ENCODE results near the gene ALDH9A1.

Gene ALDH9A1

DNA sequence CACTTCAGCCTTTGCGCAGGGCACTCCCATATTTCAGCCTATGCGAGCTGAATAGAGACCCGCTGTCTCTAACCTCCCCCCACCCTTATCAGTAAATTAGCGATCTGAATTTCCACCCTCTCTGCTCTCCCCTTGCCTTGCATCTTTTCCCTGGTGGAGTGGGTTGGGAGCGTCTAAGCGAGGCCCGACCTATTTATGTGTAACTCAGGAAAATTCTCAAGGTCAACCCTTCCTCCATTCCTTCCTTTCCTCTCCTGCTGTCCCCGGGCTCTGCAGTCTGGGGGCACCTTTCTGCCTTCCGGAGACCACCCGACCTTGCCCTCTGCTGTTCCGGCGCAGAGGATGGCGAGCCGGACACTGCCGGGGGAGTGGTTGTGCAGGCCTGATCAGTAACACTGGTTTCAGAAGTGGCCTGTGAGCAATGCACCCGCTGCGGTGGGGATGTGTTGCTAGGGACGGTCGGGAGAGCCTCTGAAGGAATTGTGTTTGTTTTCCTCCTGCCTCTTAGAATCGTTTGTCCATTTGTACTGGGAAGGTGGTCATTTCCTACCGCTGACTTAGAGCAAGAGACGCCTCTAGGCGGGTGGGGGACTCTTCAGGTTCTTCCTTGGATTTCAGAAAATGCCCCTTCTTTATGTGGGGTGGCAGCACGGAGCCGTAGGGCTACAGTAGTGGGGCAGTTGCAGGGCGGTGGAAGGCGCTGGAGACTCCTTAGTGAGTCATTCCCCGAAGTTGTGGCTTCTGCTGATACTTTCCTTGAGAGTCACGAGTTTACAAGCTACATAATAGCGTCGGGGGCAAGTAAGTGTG lies 66.8 kb downstream of the ALDH9A1 start:
- Mint-ChIP-seq H3K27me3 (ENCODE audit: low read depth) (no peaks in the 10 kb centered on the region), H3K4me3 (no peak overlapping the region), H3K27ac (no peak overlapping the region), H3K9me3 (no peaks in the 10 kb centered on the region), H3K4me1 (ENCODE audit: low read depth) (peaks cover 26% of the 10 kb centered on the region), H3K36me3 (ENCODE audit: low read depth) (peaks cover 4% of the 10 kb centered on the region)
- DNase-seq (ENCODE audit: low spot score) = peak; percentile 67

DNA sequence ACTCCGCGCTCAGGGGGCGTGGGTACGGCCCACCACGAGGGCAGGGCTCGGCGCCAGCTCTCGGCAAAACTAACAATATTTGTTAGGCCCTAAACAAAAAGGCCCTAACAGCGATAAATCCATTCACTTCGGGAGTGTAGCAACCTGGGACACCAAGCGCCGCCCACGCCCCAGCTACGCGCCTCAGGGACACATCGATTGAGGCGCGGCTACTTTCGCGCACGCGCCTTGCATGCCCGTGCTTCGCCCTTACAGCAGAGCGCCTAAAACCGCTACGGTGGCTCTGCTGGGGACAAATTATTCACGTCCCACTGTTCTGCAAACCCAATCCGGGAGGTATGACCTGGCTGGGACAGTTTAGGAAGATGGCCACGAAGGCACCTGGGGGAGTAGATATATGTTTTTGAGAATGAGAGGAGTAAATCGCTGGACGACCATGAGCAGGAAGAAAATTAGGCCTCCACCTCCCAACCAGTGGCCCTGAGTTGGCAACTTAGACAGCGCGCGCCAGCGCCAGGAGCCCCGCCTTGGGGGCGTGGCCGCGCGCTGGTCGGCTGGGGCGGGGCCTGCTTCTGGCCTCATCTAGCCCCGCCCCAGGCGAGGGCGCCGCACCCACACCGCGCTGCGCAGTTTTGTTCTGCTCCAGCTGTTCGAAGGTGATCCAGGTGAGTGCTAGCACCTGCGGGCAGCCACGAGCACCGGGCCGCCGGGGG lies 67.6 kb downstream of the ALDH9A1 start, which contains the start of gene MGST3:
MGST3 (plus strand) TSS at position 606 of the 713 bp plus-strand sequence. CDS start 18,614 bp downstream, outside the sequence.
- no peaks in the 10 kb centered on the region for H3K27me3 Mint-ChIP-seq (ENCODE audit: low read depth)
- peaks cover 1% of the 10 kb centered on the region for H3K36me3 Mint-ChIP-seq (ENCODE audit: low read depth)
- no peak within 1 kb of the TSS for H3K27ac Mint-ChIP-seq
- peaks cover 24% of the 10 kb centered on the region for H3K4me1 Mint-ChIP-seq (ENCODE audit: low read depth)
- no peak within 1 kb of the TSS for H3K4me3 Mint-ChIP-seq
- no peaks in the 10 kb centered on the region for H3K9me3 Mint-ChIP-seq
- DNase-seq (ENCODE audit: low spot score) = peak; percentile 98

GRCh38 chr1:165629848-165630628 lies 68.3 kb downstream of the ALDH9A1 start:
- no peaks in the 10 kb centered on the region for H3K9me3 Mint-ChIP-seq
- no peak for DNase-seq (ENCODE audit: low spot score)
- no peaks in the 10 kb centered on the region for H3K36me3 Mint-ChIP-seq (ENCODE audit: low read depth)
- no peak overlapping the region for H3K4me3 Mint-ChIP-seq
- H3K27me3 Mint-ChIP-seq (ENCODE audit: low read depth) = no peaks in the 10 kb centered on the region
- peaks cover 21% of the 10 kb centered on the region for H3K4me1 Mint-ChIP-seq (ENCODE audit: low read depth)
- H3K27ac Mint-ChIP-seq = no peak overlapping the region

- Mint-ChIP-seq H3K27me3 (ENCODE audit: low read depth) (peaks cover 6% of the 10 kb centered on the region), H3K4me3 (no peak overlapping the region), H3K36me3 (ENCODE audit: low read depth) (no peaks in the 10 kb centered on the region), H3K27ac (no peak overlapping the region), H3K4me1 (ENCODE audit: low read depth) (peaks cover 17% of the 10 kb centered on the region), H3K9me3 (no peaks in the 10 kb centered on the region)
- DNase-seq (ENCODE audit: low spot score) = no peak
These were observed 69.2 kb downstream of the ALDH9A1 start for GRCh38 chr1:165629151-165629550.

DNA sequence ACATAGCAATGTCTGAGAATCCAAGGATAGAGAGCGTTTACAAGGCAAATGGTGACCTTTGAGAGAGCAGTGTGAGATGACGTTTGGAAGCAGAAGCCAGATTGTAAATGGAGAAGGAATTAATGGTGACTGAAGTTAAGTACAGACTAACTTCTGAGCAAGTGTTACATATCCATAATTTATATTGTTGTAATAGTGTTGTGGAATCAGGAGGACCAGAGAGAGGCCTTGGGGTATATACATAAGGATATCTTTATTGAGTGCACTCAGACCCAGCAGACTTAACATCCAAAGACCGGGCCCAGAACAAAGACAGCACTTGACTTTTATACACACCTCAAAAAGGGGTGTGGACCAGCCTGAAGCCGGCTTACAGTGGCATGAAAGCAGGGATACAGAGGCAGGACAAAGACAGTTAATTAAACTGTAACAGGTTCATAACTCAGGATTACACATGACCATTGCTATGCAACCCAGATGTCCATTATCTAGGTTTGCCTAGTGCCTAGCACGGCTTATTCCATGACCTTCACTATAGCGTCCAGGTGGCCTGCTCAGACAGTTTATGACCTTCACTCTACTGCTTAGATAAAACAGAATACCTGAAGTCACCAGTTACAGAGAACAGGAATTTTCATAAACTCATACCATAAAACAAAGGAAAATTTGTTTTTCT lies 70.1 kb downstream of the ALDH9A1 start:
- no peak for DNase-seq (ENCODE audit: low spot score)
- Mint-ChIP-seq H3K36me3 (ENCODE audit: low read depth) (no peaks in the 10 kb centered on the region), H3K4me3 (no peak overlapping the region), H3K27ac (no peak overlapping the region), H3K27me3 (ENCODE audit: low read depth) (peaks cover 12% of the 10 kb centered on the region), H3K9me3 (no peaks in the 10 kb centered on the region), H3K4me1 (ENCODE audit: low read depth) (peaks cover 11% of the 10 kb centered on the region)

DNA sequence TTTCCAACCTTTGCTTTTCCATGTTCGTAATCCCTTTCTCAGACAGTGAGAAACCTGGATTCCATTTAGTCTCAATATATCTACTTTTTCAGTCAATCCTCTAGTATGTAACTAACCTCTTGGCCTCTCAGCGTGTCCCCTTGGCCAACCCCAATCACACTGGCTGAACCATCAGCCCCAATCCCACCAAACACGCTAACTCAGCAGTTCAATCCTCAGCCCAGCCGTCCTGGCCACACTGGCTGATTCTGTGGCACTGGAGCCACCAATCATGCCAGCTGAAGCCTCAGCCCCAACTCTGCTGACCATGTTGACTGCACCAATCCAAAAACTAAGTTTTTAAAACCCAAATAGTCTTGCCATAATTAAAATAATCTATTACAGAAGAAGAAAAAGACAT lies 73.9 kb downstream of the ALDH9A1 start:
- no peaks in the 10 kb centered on the region for H3K9me3 Mint-ChIP-seq
- no peak overlapping the region for H3K27ac Mint-ChIP-seq
- DNase-seq (ENCODE audit: low spot score) = no peak
- H3K4me3 Mint-ChIP-seq = no peak overlapping the region
- H3K36me3 Mint-ChIP-seq (ENCODE audit: low read depth) = no peaks in the 10 kb centered on the region
- peaks cover 29% of the 10 kb centered on the region for H3K27me3 Mint-ChIP-seq (ENCODE audit: low read depth)
- peaks cover 6% of the 10 kb centered on the region for H3K4me1 Mint-ChIP-seq (ENCODE audit: low read depth)

DNA sequence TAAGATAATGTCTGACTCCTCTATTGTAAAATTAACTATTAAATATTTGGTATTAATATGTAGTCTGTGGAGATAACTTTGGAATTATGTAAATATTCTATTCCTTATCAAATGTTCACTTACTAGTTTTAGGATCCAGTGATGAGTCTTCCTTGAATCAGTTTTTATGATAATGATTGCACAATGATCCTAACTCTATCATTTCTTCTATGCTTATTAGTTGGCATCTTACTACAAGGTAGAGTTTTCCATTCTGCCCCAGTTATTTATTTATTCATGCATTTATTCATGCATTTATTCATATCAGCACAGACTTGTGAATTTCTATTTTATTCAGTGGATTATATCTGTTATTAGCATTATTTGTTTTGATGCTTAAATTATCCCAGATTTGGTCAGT lies 74.7 kb downstream of the ALDH9A1 start:
- no peak overlapping the region for H3K4me3 Mint-ChIP-seq
- H3K4me1 Mint-ChIP-seq (ENCODE audit: low read depth) = peaks cover under 1% of the 10 kb centered on the region
- H3K27ac Mint-ChIP-seq = no peak overlapping the region
- no peak for DNase-seq (ENCODE audit: low spot score)
- no peaks in the 10 kb centered on the region for H3K9me3 Mint-ChIP-seq
- H3K27me3 Mint-ChIP-seq (ENCODE audit: low read depth) = peaks cover 29% of the 10 kb centered on the region
- H3K36me3 Mint-ChIP-seq (ENCODE audit: low read depth) = no peaks in the 10 kb centered on the region

DNA sequence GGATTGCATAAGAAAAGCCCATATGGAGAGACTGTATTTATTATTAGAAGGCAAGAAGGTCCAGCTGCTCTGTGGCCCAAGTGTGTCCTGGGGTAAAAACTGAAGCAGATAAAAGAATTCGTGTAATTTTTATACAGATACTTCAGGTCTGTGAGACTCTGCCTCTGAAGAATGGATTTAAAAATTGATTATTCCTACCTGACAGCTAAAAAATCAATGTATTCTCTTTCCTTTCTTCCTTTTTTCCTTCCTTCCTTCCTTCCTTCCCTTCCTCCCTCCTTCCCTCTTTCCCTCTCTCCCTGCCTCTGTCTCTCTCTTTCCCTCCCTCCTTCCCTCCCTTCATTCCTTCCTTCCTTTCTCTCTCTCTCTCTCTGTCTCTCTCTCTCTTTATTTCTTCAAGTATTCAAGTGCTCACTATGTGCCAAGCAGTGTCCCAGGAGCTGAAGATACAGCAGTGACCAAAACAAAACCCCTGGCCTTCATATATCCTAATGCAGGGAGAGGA lies 78.7 kb downstream of the ALDH9A1 start:
- Mint-ChIP-seq H3K4me3 (no peak overlapping the region), H3K4me1 (ENCODE audit: low read depth) (peaks cover 2% of the 10 kb centered on the region), H3K27me3 (ENCODE audit: low read depth) (peaks cover 51% of the 10 kb centered on the region), H3K9me3 (no peaks in the 10 kb centered on the region), H3K27ac (no peak overlapping the region), H3K36me3 (ENCODE audit: low read depth) (no peaks in the 10 kb centered on the region)
- no peak for DNase-seq (ENCODE audit: low spot score)

DNA sequence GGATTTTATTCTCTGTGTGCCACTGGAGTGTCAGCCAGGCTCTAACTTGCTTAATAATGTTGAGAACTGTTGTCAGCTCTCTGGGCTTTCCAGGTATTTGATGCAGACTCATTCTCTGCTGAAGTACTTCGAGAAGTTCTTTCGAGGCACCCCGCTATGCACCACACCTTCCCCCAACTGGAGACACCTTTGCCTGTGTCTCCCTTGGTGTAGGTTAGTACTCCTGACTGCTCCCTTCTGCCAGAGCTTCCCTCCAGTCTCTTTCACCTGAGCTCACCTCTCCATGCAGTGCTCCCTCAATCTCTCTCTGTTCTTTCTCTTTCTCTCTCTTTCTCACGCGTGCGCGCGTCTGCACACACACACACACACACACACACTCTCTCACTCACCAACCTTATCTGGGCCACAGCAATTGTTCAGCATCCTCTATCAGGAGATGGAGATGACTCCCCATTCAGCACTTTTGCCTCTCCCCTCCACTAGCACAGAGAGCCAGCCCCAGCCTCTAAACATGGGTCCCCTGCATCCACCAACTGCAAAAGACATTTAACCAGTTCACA lies 81.3 kb downstream of the ALDH9A1 start:
- Mint-ChIP-seq H3K27me3 (ENCODE audit: low read depth) (peaks cover 46% of the 10 kb centered on the region), H3K9me3 (peaks cover 3% of the 10 kb centered on the region), H3K4me1 (ENCODE audit: low read depth) (peaks cover 2% of the 10 kb centered on the region), H3K36me3 (ENCODE audit: low read depth) (no peaks in the 10 kb centered on the region), H3K27ac (no peak overlapping the region), H3K4me3 (no peak overlapping the region)
- no peak for DNase-seq (ENCODE audit: low spot score)

GRCh38 chr1:165616054-165616612 lies 82.2 kb downstream of the ALDH9A1 start:
- peaks cover 2% of the 10 kb centered on the region for H3K4me1 Mint-ChIP-seq (ENCODE audit: low read depth)
- H3K27me3 Mint-ChIP-seq (ENCODE audit: low read depth) = peaks cover 51% of the 10 kb centered on the region
- H3K36me3 Mint-ChIP-seq (ENCODE audit: low read depth) = no peaks in the 10 kb centered on the region
- DNase-seq (ENCODE audit: low spot score) = no peak
- peaks cover 3% of the 10 kb centered on the region for H3K9me3 Mint-ChIP-seq
- no peak overlapping the region for H3K27ac Mint-ChIP-seq
- H3K4me3 Mint-ChIP-seq = no peak overlapping the region

All from T-helper 2 cell treated with Interferon-gamma antibody and Interleukin-4, amounts not matched to agents 5 μg/mL and 100 μg/mL, for 36 hours (primary cell).